ENCODE measurements around the gene PLEKHM3.

- no peak for TF ChIP-seq CTCF (IDR thresholded peaks at IDR 0.05; ENCODE audit: low read depth, low read length)
- TF ChIP-seq EZH2phosphoT487 (IDR thresholded peaks at IDR 0.05; ENCODE audit: low read depth) = no peak
Observed at GRCh38 chr2:208006337-208006736, 19.0 kb downstream of the PLEKHM3 start.

Measured in OCI-LY3 (cell line).